GM19463 (cell line): ENCODE measurements around the gene BEST4.
"Not testable (repeated sequence)": the region's sequence is repeated elsewhere in the genome, so short reads cannot be mapped to it uniquely, and the experiment has no call there.

Experiments
- ATAC-seq: cut with Tn5 transposase; IDR thresholded peaks from one replicate; pipeline ENCODE4 v1.9.1; 2021; ENCODE audit warnings: mild to moderate bottlenecking, moderate library complexity; ENCODE audit not compliant: unreplicated experiment

BEST4 gene

DNA sequence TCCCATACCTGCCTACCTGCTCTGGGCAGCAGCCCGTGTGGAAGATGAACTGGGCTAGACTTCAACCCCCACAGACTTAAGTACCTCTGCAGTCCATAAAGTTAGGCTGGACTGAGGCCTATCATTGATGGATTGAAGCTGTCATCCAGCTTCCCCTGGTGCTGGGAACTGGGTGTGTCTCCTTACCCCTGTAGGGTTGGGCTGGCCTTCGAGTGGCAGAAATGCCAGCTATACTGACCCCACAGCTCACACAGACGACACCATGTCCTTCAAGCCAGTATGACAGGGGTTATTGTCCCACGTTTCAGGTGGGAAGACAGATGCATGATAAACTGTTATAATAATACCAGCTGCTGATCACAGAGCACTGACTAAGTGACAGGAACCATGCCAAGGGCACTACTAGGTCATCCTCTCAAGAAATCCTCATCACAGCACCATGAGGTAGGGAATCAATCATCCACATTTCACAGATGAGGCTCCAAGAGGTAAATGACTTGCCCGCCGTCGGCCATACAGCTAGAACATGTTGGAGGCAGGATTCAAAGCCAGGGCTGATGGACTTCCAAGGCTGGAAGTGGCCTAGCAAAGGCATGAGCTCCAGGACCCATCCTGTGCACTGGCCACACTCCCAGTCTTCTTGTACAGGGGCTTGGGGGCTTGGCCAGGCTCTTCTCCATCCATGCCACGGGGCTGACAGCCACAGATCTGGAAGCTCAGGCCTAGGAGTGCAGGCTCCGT is at the start of gene BEST4:
BEST4 (minus strand) TSS at position 51 of the 741 bp plus-strand sequence. CDS start 465 bp downstream, outside the sequence.
- no peak for ATAC-seq

DNA sequence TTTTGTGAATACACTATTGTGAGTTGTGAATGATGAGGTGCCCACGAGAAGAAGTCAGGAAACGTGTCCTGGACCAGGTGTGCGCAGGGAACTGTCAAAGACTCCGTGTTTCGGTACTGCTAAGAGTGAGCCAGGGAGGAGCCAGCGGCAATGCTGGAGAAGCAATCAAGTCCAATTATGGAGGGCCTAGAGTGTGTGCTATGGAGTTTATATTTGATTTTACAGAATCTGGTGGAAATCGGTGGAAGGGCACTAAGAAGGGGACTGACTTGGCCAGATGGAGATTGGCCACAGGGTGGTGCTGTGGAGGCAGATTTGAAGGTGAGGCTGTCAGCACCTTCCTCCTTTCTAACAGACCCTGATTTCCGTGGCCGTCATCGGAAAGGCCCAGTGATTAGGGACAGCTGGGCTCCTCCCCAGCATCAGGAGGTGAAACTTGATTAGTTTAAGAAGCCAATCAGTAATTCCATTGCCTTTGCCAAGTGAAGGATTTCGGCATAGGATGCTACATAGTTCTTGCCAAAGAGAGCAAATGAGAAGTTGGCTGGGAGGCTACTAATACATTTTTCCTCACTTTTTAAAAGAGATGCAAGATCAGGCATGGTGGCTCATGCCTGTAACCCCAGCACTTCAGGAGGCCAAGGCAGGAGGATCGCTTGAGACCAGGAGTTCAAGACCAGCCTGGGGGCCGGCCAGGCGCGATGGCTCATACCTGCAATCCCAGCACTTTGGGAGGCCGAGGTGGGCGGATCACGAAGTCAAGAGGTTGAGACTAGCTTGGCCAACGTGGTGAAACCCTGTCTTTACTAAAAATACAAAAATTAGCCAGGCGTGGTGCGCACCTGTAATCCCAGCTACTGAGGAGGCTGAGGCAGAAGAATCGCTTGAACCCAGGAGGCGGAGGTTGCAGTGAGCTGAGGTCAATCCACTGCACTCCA is 48.0 kb upstream of the BEST4 start:
- ATAC-seq: peak; percentile 69

DNA sequence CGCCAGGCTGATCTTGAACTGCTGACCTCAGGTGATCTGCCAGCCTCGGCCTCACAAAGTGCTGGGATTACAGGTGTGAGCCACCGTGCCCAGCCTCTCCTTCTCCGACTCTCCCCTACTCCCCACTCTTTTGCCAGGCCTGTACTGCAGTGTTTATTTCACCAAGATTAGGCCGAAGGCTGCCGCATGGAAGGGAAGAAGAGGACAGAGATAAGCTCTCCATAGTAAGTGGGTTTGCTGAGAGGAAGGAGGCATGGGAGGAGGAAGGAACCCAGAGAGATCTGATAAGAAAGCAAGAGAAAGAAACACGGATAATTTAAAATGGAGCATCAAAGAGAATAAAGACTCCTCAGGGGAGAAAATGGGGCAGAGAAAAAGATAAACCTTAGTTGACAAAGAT is 46.4 kb upstream of the BEST4 start:
- no peak for ATAC-seq

DNA sequence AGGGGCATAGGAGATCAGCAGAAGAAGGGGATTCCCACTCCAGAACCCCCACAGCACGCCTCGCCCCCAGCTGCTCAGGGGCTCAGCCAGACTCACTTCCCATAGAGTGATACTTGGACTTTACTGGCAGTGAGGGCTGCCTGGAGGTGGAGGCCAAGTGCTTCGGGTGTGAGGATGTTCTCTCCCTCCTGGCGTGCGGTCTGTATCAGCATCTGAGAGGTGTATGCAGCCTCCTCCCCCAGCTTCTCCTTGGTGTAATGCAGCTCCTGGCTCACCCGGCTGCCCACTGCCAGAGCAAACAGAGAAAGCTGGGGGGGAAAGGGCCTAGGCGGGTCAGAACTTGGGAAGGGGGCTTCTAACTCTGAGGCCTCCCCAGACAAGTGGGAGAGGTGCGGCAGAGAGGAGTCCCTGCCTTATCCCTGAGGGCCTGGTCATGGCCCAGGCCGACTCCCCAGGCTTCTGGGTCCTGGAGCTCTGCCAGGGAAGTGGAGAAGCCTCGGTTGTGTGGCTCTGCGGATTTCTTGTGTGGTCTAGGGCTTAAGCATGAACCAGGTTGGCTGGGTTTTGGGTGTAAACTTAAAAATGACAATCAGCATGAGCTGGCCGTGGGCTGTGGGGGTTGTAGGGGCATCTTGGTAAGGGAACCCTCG is 44.2 kb upstream of the BEST4 start:
- ATAC-seq: no peak

DNA sequence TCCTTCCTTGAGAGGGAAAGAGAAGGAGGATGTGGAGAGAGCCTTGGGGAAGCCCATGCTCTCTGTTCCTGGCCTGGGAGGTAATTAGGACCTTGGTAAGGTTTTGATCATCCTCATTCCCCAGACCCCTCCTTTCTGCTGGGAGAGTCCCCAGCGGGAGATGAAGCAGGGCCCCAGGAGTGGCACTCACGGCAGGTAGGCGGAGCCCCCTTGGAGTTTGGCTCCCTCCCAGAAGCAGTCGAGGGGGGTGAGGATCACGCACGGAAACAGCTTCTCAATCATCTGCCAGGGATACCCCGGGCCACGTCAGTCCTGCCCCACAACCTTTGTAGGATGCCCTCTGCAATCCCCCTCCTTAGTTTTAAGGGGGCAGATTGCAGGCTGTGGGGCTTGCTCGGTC is 43.5 kb upstream of the BEST4 start:
- ATAC-seq: no peak

DNA sequence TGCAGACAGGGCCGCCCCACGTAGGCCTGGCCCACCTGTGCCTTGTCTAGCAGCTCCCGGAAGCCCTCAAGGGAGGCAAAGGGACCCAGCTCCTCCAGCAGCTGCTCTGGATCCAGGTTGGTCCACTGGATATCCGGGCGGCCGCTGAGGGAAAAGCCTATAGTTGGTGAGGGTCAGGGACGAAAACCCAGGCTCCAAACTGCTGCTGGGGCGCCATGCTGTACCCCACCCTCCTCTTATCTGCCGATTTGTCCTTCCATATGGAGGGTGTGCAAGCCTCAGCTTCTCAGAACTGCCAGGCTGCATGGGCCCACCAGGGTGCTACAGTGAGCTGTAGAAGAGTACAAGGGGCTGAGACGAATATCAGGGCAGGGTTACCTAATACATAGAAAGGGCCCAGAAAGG is 42.9 kb upstream of the BEST4 start:
- no peak for ATAC-seq

DNA sequence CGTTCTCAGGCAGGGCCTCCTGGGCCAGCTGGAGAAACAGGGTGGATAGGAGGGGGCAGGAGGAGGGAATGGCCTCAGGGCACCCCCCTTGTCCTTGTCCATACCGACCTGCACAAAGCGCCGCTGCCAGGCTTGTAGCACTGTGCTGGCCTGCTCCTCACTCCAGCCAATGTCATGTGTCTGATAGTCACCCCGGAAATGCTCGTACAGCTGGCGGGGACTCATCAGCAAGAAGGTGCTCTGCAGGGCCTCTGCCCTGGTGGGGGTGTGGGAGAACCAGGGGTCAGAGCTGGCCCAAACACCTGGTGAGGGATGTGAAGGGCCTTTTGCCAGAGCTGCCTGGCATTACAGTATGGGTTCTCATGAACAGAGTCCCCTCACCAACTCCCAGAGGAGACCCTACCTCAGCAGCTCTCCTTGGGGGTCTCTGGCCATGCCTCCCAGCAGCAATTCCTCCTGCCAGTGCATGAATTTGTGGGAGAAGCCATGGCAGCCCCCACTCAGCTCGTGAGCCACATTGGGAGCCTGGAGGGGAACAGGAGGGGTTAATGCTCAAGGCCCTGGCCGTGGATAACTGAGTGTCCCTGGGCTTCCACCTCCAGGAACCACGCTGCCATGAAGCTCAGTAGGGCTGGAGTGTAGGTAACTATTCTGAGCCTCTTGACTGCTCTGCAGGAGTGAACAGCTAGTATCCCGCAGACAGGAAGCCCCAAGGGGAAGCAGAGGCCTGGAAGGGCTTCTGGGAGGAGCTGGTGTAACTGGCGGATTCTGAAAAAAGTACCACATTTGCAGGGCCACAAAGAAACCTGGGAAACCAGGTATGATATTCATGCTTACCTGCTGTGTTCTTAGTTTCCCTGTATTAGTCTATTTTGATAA is 41.8 kb upstream of the BEST4 start:
- no peak for ATAC-seq

DNA sequence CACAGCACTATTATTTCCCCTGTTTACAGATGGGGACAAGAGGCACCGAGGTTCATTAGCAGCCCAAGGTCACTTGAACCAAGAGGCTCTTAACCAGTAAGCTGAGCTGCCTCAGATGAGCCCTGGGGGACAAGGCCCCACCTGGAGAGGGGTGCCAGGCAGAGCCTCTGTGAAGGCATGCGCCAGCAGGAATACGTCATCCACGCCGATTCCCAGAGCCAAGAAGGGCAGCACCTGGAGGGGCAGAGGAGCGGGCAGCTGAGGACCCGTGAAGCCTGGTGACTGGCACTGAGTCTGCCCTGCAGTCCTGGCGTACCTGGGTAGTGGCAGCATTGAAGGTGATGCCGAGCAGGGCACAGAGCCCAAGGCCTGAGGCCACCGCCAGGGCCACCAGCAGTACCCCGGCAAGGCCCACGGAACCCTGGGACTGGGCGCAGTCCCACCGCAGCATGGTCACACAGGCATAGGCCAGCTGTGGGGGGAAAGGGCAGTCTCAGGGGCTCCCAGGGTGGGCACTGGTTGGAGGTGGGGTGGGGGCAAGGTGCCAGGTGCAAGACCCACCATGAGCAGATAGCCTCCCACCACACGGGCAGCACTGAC is 41.0 kb upstream of the BEST4 start:
- no peak for ATAC-seq

DNA sequence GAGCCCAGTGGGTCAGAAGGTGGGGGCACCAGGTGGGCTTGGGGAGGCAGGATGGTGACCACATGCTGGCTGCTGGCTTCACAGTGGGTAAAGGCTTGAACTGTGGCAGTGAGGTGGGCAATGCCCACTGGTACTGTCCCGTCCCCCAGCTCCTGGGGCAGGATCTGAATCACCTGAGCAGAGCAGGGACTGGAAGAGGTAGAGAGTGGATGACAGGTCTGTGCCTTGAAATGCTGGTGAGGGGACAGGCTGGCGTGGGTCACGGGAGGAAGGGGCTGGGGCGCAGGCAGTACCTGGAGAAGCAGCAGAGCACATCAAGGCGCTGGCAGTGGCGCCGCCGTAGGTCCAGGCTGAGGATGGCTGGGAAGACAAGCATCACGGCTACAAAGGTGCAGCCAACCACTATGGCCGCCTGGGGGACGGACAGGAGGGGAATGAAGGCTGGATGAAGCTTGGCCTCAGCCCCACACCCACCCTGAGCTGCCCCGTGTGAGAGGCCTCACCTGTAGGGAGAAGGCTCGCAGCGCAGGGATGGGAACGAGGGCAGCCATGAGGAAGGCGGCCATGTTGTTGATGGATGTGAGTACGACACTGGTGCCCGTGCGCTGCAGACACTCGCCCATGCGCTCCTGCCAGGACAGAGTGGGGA is 40.2 kb upstream of the BEST4 start:
- ATAC-seq: no peak

DNA sequence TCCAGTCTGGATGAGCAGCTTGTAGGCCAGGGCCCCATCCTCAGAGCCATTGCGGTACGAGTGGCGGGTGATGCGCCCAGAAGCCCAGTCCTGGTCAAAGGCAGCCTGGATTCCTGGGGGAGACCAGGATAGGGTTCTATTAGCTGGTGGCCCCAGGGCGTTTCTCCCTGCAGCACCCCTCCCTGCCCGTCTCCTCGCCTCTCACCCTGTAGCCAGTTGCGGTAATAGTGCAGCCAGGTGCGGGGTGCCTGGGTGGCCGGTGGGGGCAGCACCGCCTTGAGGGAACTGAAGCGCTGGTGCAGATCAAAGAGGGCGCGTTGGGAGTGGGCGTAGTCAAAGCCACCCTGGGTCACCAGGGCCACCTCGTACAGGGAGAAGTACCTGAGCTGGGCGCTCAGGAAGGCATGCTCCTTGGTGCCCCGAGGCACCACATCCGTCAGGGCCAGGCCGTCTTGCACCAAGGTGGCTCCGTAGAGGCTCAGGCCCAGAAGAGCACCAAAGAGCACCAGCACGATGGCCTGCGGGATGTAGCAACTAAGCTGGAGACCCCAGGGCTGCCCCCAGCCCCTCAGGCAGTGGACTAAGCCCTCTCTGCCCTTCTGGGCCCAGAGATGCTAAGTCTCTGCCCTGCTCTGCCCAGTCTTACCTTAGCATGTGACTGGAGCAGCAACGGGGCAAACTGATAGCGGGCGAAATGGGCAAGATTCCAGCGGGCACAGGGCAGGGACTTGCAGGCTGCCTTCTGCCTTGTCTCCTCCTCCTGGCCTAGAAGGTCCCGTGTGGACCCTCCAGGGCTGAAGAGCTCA is 39.4 kb upstream of the BEST4 start:
- ATAC-seq: no peak

DNA sequence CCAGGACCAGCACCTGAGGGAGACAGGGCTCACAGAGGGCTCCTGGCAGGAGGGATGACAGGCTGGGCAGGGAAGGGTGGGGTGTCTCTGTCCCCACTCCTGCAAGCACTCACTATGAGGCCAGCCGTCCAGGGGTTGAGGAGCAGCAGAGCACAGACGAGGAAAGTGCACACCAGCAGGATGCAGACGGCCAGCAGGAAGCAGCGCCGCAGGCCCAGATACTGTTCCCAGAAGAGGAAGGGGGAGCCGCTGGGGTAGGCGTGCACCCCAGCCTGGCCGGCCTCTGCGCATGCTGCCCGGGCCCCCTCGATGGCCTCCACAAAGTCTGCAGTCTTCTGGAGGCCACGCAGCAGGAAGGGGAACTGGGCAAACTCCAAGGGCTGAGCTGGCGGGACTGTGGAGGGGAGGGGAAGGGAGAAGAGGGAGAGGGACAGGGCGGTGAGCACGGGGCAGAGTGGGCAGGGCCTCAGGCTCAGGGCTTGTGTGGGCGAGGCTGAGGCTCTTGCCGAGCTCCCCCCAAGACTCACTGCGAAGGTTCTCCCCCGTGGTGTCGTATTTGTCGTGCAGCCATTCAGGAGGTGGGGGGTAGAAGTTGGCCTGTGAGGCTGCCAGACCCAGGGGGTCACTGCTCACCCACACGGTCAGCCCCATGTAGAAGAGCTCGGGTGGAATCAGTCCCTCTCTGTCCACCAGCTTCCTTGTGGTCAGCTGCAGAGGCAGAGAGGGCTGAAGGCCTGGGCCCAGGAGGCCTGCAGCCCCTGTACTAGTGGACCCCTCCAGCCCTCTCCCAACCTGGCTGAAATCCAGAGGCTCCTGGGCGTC is 38.6 kb upstream of the BEST4 start:
- ATAC-seq: no peak

DNA sequence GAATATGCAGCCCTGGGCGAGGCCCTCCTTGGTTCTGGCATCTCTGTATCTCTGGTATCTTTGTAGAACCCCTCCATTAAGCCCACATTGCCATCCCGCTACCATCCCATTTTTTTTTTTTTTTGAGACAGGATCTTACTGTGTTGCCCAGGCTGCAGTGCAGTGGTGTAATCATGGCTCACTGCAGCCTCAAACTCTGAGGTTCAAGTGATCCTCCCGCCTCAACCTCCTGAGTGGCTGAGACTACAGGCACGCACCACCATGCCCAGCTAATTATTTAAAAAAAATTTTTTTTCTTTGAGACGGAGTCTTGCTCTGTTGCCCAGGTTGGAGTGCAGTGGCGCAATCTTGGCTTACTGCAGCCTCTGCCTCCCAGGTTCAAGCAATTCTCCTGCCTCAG is 36.4 kb upstream of the BEST4 start:
- not testable (repeated sequence) for ATAC-seq

DNA sequence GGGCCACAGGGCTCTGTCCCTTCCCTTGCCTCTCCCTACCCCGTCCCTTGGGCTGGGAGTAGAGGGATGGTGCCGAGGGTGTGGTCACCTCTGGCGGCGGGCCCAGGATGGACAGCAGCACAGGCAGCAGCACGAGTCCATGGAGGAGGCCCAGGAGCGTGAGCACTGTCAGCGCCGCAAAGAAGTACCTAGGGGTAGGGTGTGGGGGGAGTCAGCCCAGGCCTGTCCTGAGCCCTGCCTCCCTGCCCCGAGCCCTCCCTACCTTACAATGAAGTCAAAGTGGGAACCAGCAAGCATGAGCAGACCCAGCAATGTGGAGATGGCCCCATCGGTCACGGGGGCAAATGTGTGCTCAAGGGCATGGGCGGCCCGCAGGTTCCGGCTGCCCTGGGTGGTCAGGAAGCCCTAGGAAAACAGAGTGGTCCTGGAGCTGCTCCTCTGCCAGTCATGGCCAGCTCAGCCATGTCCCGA is 35.0 kb upstream of the BEST4 start:
- ATAC-seq: no peak

DNA sequence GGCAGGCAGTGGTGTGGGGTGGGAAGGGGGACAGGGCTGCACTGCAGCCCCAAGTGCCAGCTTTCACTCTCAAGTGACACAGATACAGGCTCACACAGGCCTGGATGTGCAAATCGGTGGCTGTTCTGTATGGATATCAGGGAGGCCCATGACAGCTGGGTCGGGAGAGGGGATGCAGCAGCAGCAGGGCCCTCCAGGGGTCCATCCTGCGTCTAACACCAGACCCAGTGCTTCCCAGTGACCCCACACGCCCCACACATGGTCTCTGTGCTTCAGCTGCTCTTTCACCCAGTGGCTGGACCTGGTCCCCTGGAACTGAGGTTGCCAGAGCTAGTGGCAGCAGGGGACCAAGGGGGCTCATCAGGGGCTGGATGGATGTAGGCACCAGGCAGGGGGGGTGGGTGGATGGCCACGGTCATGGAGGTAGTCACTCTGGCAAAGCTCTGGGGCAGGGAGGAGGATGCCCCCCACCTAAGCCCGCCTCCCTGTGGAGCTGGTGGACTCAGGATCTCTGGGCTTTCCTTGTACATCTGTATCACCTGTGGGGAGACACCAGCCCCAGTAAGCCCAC is 34.2 kb upstream of the BEST4 start:
- ATAC-seq: no peak

DNA sequence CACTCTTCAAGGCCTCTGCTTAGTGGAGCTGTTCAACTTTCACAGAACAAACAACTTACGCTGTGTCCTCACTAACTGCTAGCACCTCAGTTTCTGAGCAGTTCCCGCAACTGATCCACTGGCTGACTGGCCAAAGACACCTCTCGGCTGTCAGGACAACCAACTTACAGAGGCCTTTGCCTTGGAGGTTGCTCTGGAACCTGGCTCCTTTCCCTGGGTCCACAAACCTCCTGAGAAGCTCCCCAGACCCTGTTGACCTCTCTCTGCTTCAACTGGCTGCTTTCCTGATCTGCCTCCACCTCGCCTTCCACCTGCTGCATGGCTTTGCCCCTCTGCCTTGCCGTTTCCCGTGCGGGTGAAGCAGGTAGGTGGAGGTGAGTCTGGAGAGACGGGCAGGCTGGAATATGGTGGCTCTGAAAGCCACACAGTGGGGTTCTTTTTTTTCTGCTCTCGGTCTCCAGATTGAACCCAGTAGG is 33.3 kb upstream of the BEST4 start:
- no peak for ATAC-seq

DNA sequence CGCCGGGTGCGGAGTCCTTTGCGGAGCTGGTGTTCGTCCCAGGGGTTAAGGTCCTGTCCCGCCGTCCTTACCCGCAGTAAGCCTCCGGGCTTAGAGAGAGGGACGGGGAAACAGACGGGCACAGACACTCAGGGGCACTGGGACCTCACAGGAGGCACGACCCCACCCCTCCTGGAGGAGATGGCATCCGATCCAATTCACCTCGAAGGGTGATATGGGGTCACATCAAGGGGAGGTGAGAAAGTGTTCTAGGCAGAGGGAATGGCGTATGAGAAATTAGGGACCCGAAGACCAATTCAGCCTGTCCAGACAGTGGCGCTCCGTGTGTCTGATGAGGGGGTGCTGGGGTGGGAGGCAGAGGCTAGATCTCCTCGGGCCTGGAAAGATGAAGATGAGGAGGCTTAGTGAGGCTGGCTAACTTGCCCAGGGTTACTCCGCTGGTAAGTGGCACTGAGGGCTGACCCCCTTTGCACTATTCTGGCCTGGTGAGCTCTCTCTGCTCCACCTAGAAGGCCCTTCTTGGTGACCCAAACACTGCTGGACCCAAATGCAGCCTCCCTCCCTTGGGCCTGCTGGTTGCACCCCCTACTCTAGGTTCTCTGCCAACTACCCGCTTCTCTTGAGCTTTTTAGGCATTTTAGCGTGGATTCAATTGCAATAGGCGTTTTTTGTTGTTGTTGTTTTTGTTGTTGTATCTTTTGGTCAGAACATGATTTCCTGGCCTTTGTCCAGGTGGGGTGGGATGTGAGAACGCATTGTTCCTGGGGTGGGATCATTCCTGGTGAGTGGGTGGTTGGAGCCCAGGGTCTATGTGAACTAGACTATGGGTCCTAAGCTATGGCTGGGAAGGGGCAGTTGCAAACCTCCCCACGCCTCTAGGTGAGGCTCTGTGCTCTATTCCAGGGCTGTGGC is 32.6 kb upstream of the BEST4 start:
- no peak for ATAC-seq
